HG03354 (cell line): ENCODE data around the gene FREM3.
"Not testable (repeated sequence)": the region's sequence is repeated elsewhere in the genome, so short reads cannot be mapped to it uniquely, and the experiment has no call there.

ENCODE experiments used
- ATAC-seq: cut with Tn5 transposase; IDR thresholded peaks from one replicate; pipeline ENCODE4 v1.9.1; 2021; ENCODE audit warnings: mild to moderate bottlenecking; ENCODE audit not compliant: unreplicated experiment, poor library complexity, severe bottlenecking

Gene FREM3

DNA sequence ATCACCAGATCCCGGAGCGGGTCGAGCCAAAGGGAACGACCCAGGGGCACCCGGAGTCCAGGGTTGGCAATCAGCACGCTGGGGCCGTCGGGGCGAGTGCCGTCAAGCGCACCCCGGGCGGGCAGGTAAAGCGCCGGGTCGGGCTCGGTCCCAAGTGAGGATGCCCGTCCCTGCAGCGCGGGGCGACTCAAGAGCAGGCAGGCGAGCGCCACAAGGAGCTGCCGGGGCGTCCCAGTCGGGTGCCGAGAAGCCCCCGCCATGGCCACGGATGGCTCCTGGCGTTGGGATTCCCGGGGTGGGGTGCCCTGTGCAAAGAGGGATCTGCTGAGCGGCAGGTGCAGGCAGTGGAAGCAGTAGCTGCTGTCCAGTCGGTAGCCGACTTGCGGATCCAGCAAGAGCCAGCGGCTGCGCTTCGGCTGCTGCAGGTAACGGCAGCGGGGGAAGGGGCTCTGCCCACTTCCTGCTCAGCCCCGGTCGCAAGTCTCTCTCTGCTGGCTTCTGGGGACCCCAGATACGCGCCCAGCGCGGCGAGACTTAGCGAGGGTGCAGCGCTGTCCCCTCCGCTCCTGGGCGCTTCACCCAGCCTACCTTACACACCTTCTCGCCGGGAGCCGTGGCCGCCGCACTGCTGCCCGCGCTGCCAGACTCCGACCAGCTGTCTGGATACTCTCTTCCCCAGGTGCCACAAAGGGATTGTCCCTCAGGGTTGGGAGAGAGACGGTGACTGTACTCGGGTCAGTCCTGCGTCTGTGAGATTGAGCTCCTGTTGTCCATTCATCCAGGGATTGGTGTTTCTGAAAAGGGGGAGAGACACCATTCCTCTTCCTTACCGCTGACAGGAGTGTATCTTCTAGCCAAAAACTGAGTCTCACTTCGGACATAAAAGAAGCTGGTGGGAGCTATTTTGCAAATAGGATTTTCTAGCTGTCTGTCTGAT lies at the start of gene FREM3:
Gene FREM3, minus strand, starts transcription at position 260 of the 937 bp plus-strand sequence. Its CDS starts 0 bp downstream, at position 260.
- peak; percentile 41 for ATAC-seq

- no peak for ATAC-seq
These were observed 45.4 kb upstream of the FREM3 start for GRCh38 chr4:143745874-143746273.

DNA sequence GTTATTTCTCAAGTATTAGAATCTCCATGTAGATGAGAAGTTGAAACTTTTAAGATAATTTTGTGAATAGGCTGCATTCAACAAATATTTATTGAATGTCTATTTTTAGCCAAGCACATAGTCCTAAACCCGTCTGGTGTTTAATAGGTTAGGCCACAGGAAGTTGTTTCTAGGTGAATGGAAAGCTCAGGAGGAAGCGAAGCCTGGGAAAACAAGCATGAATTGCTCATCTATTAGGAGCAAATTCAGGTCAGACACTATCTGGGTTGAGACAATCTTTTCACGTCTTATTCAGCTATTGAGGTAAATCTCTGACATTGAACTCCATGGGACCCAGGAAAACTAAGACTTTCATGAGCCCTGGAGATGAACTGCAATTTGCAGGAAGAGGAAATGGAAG lies 43.1 kb upstream of the FREM3 start:
- ATAC-seq: no peak

- ATAC-seq: no peak
These were observed 42.4 kb upstream of the FREM3 start for GRCh38 chr4:143742834-143743233.

DNA sequence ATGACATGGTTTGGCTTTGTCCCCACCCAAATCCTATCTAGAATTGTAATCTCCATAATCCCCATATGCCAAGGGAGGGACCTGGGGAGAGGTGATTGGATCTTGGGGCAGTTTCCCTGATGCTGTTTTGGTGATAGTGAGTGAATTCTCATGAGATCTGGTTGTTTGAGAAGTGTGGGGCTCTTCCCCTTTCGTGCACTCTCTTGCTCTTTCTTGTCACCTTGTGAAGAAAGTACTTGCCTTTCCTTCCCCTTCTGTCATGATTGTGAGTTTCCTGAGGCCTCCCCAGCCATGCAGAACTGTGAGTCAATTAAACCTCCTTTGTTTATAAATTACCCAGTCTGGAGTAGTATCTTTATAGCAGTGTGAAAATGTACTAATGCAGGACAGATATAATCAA lies 36.4 kb upstream of the FREM3 start:
- ATAC-seq: no peak

GRCh38 chr4:143736061-143736460 lies 35.6 kb upstream of the FREM3 start:
- ATAC-seq: not testable (repeated sequence)

DNA sequence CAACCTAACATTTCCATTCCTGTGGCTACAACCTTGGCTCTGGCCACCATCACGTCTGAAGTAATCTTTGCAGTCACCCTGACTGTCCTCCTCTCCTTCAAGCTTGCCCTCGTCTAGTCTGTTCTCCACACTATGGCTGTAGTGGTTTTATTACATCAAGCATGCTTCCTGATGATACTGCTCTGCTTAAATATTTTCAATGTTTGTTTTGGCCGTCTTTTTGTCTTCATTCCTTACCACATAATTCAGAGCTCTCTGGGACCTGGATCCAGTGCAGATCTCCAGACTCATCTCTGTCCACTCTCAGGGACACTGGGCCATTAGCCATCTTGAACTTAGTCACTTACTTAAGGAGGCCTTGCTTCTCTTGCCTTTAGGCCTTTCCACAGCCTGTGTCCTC lies 27.7 kb upstream of the FREM3 start:
- ATAC-seq: no peak

DNA sequence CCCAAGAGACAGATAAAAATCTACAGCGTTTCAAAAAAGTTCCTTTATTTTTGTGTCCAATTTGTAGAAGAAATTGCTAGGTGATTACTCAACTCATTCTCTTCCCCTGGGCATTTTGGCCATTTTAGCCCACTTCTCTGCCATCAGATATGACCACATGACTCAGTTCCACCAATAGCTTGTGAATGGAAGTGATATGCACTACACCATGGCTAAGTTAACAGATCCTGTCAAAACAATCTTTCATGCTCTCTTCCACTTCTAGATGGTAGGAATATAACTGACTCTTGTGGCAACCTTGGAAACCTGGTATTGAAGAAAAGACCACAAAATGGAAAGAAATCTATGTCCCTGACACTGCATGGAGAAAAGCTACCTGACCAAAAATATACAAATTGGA lies 26.2 kb upstream of the FREM3 start:
- no peak for ATAC-seq

GRCh38 chr4:143721317-143721716 lies 20.8 kb upstream of the FREM3 start:
- no peak for ATAC-seq

DNA sequence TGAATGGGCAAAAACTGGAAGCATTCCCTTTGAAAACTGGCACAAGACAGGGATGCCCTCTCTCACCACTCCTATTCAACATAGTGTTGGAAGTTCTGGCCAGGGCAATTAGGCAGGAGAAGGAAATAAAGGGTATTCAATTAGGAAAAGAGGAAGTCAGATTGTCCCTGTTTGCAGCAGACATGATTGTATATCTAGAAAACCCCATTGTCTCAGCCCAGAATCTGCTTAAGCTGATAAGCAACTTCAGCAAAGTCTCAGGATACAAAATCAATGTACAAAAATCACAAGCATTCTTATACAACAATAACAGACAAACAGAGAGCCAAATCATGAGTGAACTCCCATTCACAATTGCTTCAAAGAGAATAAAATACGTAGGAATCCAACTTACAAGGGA lies 18.3 kb upstream of the FREM3 start:
- ATAC-seq: not testable (repeated sequence)

DNA sequence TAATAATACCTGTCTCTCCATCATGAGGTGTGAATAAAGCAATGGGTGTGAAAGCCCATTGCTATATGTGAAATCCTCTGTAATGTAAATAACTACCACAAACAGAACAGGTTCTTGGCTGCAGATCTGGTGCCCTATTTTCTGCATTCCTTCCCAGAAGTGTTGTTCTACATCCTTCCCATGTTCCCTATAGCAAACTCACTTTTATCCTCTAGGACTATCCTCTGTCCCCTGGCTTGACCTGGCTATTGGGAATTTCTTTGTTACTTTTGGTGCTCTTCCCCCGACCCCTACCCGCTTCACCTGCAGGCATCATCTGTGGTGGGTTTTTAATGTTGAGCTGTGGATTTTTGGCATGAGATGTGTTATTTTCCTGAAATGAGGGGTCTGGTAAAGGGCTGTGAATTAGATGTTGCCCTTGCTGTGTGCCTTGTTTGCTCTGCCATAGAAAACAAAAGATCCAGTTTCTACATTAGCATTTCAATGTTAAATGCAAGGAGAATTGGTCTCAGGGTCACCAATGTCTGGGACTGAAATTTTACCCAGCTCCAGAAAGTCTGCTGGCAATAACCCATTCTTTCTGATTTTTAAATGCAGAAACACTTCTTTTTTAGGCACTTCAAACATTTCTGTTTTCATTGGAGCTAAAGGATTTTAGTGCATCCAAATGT lies 13.6 kb upstream of the FREM3 start:
- no peak for ATAC-seq

- ATAC-seq: no peak
These were observed 13.1 kb upstream of the FREM3 start for GRCh38 chr4:143713553-143713952.

- ATAC-seq: no peak
These were observed 11.7 kb upstream of the FREM3 start for GRCh38 chr4:143712155-143712550.

- no peak for ATAC-seq
These were observed 11.2 kb upstream of the FREM3 start for GRCh38 chr4:143711543-143712154.

GRCh38 chr4:143701365-143701764 lies 890 bp upstream of the FREM3 start:
- ATAC-seq: no peak

- peak; percentile 25 for ATAC-seq
These were observed 444 bp downstream of the FREM3 start for GRCh38 chr4:143700046-143700415.

- no peak for ATAC-seq
These were observed 987 bp downstream of the FREM3 start for GRCh38 chr4:143699331-143700045.

DNA sequence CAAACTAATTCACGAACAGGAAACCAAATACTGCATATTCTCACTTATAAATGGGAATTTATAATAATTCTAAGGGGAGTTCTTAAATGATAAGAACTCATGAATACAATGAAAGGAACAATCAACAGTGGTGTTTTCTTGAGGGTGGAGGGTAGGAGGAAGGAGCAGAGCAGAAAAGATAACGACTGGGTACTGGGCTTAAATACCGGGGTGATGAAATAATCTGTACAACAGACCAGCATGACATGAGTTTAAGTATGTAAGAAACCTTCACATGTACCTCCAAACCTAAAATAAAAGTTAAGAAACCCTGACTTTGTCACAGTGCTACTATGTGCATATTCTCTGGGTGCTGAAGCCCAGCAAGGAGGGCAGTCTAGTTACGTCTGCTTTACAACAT lies 6.6 kb downstream of the FREM3 start:
- ATAC-seq: no peak

GRCh38 chr4:143692241-143692640 lies 8.2 kb downstream of the FREM3 start:
- no peak for ATAC-seq

DNA sequence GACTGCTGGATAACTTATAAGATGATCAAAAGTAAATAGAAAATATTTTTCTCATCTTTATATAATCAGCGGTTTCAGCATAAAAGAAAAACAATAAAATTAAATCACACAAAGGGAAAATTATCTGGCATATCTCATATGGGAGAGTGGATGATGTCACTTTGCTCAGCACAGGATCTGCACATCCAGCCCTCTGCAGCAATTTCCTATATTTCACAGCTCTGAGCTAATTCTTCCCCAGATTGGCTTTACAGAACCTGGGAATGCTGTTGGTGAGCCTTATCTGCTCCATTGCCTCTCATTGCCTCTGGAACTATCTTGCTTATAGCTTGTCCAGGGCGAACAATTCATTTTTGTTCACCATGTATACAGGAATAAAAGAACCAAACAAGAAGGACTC lies 21.0 kb downstream of the FREM3 start:
- no peak for ATAC-seq
